Activated T-cell treated with anti-CD3 and anti-CD28 coated beads for 4 hours (primary cell): ENCODE data around the gene CRIP1.

ENCODE experiments used
- DNase-seq: peaks from one replicate; pipeline ENCODE4 v3.0.0-alpha.2; 2020

CRIP1 gene

DNA sequence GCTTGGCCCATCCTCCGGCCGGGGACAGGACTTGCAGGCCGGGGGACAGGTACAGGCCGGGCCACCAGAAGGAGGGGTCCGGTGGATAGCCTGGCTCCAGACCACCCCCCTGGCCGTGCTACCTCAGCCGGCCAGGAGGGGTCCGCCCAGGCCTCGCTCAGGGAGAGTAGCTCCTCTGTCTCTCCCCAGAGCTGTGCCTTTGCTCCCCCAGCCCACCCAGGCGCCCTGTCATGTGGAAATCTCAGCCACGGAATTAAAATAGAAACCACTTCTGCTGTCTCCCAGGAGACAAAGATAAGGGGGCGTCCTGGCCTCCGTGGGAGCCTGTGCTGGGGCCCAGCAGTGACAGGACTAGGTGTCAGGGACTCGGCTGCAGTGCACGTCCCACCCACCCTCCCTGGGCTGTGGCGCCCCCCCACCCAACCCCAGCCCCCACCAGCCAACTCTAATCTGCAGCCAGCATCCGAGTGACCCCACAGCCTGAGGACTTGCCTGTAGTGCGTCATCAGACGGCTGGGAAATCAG lies 15.3 kb upstream of the CRIP1 start:
- DNase-seq = no peak

DNA sequence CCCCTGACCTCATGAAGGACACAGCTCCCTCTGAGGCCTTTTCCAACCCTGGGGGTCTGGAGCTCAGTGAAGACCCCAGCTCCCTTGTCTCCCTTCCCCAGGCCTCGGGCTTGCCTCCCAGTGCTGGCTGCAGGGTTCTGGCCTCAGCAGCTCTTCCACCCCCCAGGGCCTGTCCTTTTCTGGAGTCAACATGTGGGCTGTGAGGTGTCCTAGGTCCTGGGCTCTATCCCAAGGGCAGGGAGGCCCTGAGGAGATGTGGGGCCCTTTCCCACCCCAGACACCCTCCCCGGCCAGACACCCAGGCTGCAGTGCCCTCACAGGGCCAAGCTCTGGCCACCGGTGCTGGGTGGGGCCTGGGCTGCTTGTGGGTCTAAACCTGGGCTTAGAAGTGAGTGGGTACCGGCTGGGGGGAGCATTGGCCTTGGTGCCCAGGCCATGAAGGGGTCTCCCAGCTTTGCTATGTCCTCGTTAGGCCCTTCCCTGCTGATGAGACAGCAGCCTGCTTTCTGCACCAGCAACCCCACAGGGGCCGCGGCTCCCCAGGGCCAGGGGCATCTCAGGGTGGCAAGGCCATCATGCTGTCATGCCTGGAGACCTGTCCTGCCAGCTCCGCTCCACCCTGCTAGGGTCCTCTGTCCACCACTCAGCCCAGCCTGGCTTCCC lies 14.7 kb upstream of the CRIP1 start:
- no peak for DNase-seq

DNA sequence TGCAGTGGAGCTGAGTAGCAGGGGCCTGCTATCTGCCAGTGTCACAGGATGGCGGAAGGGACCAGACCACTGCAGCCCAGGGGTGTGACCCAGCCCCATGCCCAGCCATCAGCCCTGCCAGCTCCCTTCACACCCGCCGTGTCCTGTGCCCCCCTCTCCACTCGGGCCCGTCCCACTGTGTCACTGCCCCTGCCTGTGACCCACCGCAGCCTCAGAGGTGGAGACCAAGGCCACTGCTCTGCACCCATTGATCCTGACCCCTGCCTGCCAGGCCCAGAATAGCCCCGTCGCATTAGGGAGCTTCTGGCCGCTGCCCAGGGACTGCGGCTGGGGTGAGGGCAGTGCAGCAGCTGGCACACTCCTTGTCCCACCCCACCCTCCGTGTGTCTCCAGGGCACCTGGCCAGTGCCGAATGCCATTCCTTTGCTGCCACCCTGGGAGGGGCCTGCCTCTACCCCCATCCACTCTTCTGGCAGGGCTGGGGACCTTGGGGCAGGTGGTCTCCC lies 14.1 kb upstream of the CRIP1 start:
- no peak for DNase-seq

DNA sequence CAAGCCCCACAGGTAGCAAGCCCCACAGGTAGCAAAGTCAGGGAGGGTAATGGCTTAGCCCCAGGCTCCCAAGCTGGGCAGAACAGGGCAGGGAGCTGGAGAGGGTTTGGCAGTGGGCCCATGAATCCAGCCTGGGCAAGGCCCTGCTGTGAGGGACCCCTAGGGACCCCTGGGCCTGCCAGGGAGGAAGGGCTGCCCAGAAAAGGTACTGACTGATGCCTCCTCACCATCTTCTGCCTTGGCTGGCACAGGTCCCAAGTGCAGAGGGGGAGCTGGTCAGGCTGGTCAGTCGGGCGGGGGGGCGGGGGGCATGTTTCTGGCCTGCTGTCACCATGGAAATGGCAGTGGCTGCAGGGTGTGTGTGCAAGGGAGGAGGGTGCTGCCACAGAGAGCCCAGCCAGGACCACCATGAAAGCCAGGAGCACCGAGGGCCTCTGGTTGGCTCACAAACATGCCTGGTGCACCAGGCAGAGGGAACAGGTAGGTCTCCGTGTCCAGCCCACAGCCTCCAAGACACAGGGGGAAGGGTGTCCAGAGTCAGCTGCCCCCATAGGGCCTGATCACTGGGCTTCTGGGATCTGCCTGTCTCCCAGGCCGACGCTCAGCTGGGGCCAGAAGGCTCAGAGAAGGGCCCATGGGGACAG lies 13.5 kb upstream of the CRIP1 start:
- no peak for DNase-seq

DNA sequence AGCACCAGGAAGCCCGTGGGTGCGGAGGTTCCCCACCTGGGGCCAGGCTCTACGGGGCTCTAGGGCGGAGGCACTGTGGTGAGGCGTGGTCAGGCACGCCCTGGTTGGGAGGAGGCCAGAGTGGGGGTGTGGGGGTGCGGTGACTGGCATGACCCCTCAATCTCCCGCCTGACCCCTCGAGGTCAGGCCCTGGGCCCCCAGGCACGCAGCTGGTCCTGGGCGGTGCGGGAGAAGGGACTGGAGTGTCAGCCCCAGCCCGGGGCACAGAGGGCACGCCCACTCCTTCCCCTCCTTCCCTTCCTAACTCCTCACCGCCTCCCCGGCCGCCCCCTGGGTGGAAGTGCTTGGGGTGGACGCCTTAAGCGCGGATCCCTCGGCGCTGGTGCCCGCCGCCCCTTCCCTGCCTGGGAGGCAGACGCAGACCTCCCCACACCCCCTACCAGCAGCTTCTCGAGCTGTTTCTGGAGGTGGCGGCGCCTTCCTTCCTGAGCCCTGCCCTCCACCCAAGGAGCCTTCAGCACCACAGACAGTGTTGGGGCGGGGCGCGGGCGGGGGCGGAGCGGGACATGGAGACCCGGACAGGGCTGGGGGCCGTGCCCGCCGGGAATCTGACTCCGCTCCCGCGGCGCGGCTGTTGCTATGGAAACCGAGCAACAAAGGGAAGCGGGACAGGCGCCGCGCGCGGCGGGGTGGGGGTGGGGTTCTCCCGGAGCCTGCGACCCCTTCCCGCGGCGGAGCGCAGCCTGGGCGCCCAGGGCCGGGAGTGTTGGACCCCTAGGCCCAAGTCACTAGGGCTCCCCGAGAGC lies 12.8 kb upstream of the CRIP1 start:
- peak; percentile 56 for DNase-seq

DNA sequence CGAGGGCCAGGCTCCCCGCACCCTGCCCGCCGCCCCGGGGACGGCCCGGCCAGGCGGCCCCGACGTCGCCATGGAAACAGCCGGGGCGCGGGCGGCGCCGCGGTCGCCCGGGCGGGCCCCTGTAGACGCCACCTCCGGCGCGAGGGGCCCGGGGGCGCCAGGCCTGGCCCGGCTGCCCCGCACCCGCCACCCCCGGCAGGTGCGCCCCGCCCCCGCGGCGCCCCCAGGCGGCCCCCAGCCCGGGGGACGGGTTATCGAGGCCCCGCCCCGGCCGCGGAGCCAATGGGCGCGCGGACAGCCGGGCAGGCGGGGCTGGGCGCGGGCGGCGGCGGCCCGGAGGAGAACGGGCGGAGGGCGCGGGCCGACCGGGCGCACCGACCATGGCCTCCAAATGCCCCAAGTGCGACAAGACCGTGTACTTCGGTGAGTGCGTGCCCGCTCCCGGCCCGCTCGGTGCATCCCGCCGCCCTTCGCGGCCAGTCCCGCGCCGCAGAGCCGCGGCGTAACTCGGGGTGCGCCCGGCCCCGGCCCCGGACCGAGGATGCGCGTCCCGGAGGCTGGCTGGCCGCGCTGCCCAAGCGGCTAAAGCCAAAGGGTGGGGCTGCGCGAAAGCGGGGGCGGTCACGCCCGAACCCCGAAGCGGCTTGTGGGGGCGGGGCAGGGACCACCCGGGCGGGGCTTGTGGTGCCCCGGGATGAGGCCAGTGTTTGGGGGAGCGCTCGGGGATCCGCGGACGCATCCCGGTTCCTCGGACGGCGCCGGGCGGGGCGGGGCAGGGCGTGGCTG lies 12.0 kb upstream of the CRIP1 start, which contains the start of gene CRIP2:
TSS of gene CRIP2 (plus strand) at position 339 of the 786 bp plus-strand sequence. CDS start at position 381, 42 bp downstream.
- DNase-seq = no peak

DNA sequence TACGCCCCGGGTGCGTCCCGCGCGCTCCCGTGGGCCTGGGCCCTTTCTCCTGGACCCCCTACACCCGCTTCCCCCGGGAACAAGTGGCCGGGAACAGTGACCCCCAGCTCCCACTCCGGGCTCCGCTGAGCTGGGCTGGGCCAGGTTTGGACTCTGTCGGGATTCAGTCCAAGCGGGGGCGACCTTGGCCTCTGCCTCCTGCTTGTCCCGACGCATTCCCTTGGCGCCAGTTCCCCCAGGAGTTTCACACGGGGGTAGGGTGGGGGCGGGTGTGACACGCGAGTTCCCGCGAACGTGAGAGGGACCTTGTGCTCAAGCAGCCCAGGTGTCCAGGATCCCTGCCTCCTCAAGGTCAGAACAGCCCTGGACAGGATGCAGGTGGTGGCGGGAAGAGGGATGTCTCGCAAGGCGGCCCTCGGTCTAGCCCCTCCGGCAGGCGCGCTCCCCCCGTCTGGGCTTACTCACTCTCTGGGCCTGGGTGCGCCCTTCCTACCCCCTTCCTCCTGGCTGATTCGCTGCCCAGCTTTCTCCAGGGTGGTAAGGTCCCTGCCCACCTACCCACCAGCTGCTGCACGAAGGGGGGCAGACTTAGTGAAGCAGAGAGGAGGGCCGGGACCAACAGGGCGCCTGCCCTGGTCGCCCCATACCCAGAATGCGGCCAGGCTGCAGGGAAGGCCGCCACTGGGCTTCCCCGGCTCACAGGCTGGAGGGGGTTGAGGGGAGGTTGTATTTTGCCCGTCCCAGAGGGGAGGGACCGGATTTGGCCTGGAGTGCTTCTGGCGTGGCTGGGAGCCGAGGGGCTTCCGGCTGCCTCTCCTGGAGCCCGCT lies 11.2 kb upstream of the CRIP1 start:
- no peak for DNase-seq

DNA sequence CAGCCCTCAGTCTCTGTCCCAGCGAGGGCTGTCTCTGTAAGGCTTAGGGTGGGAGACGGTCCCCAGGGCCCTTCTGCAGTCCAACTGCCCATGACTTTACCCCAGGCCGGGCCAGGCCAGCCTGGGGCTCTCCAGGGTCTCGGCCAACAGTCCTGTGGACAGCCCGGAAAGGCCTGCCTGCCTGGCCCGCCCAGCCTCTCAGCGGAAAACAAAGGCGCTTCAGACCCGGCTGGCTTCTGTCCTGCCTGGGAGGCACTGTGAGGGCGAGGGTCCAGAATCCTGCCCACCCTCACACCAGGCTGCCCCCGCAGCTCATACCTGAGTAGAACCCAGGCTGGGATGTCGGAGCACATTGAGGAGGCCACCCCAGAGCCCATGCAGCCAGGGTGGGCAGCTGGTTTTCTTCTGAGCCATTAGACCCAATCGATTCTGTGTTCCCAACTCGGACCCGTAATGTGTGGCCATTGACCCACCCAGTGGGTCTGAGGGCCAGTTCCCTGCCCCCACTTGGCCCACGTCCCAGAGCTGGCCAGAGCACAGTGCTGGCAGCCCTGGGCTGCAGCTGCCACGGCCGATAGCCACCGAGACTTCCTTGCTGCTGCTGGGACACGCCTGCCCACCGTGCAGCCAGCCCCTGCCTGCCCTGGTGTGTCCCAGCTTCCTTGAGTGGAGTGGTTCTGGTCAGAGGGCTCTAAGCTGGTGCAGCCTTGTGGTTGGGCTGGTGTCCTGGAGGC lies 10.4 kb upstream of the CRIP1 start:
- no peak for DNase-seq

DNA sequence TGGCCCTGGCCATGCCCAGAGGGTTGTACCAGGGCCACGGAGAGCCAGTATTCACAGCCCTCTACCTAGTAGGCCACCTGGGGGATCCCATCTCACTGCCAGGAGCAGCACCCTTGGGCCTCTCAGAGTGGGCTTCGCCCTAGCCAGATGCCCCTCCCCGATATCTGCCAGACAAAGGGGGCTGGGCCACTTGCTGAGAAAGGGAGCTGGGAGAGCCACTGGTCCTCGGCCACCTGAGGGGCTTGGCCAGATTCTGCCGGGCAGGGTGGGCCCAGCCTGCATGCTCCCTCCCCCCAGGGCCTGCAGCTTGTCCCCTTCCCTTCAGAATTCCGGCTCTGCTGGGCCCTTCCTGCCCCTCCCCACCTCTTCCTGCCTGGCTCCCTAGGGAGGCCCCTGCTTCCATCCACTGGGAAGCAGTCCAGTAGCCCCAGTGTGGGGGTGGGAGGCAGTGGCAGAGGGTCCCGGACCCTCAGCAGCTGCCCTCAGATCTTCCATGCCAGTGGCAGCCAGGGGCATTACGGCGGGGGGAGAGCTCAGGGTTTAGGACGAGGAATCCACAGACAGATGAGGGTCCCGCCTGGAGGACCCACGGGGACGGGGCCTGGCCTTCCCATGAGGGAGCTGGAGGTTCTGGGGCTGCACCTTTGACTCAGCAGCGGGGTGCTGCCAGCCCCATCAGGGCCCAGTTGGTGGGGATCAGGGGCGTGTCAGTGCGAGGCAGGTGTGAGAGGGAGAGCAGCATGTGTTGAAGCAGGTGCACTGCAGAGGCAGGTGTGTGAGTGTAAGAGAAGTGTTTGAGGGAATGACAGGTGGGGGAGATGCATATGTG lies 9.6 kb upstream of the CRIP1 start:
- DNase-seq = no peak

DNA sequence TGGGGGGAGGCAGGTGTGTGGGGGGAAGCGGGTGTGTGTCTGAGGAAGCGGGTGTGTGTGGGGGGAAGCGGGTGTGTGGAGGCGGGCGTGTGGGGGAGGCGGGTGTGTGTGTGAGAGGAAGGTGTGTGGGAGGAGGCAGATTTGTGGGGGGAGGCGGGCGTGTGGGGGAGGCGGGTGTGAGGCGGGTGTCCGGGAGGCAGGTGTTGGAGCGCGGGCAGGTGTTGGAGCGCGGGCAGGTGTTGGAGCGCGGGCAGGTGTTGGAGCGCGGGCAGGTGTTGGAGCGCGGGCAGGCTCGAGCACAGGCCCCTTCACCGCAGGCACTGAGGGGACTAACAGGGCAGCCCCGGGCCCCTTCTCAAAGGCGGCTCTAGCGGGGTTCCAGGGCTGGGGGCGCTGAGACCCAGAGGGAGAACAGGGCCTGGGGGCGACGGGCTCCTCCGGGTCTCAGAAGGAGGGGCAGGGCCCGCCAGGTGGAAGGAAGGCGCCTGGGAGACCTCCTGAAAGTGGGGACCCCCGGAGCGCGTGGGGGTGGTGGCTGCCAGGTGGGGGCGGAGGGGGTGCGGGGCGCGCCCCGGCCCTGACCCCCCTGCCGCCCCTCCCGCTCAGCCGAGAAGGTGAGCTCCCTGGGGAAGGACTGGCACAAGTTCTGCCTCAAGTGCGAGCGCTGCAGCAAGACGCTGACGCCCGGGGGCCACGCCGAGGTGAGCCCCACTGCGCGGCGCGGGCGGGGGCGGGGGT lies 8.9 kb upstream of the CRIP1 start:
- DNase-seq = peak; percentile 60

DNA sequence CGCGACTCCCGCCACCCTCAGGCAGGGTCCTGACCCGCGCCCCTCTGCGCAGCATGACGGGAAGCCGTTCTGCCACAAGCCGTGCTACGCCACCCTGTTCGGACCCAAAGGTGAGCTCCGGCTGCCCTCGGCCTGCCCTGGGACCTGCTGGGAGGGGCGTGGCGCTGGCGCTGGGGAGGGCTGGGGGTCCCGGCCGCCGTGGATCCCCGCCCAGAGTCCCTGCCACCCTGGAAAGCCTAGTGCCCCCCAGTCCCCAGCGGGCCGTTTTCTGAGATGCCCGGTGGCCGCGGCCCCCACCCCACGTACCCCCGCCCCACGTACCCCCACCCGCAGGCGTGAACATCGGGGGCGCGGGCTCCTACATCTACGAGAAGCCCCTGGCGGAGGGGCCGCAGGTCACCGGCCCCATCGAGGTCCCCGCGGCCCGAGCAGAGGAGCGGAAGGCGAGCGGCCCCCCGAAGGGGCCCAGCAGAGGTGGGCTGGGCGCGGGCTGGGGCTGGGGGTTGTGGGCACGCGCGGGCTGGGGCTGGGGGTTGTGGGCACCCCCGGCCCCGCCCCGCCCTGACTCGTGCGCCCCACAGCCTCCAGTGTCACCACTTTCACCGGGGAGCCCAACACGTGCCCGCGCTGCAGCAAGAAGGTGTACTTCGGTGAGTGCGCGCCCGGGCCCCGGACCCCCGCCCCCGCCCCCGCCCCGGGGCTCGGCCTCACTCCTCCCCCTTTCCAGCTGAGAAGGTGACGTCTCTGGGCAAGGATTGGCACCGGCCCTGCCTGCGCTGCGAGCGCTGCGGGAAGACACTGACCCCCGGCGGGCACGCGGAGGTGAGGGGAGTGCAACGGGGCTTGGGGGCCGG lies 8.1 kb upstream of the CRIP1 start:
- no peak for DNase-seq

DNA sequence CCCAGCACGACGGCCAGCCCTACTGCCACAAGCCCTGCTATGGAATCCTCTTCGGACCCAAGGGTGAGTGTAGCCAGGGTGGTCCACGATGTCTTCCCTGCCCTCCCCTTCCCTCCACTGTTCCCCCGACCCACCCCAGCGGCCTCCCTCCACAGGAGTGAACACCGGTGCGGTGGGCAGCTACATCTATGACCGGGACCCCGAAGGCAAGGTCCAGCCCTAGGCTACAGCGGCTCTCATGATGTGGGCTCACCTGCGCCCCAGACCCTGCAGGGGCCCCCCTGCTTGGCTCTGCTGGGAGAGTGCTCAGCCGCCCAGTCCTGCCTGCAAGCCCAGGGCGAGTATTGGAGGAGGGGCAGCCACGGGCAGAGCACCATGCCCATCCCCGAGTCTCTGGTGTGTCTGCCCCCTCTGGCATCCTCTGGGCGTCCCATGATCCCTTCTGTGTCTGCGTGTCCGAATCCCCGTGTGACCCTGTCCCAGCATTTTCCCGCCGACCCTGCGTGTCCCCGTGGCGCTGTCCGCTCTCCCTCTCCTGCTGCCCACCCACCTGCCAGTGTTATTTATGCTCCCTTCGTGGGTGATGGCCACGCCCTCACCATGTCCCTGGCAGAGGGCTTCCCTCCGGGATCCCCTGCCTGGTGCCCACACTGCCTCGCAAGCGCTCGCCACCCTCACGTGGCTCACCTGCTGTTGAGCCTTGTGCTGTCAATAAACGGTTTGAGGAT lies 7.1 kb upstream of the CRIP1 start:
- no peak for DNase-seq

DNA sequence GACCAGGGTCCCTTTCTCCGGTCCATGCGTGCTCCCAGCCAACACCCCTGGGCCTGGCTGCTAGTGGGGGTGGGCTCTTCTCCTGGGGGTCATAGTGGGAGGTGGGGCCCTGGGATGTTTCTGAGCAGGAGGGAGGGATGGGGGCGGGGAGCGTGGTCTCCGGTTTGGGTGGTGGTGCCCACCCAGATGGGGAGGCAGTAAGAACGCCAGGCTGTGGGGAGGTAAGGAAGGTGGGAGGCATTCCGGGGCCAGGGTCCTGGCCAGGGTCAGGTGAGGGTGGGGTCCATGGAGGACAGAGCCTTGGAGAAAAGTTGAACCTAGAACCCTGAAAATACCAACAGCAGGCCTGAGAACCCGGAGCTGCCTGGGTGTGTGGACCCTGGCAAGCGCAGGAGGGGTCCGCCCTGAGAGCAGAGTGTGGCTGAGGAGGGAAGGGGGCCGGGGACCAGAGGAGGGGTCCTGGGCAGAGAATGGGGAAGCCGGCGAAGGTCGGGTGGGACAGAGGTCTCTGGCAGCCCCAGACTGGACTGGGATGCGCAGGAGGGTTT lies 6.4 kb upstream of the CRIP1 start:
- DNase-seq = no peak

DNA sequence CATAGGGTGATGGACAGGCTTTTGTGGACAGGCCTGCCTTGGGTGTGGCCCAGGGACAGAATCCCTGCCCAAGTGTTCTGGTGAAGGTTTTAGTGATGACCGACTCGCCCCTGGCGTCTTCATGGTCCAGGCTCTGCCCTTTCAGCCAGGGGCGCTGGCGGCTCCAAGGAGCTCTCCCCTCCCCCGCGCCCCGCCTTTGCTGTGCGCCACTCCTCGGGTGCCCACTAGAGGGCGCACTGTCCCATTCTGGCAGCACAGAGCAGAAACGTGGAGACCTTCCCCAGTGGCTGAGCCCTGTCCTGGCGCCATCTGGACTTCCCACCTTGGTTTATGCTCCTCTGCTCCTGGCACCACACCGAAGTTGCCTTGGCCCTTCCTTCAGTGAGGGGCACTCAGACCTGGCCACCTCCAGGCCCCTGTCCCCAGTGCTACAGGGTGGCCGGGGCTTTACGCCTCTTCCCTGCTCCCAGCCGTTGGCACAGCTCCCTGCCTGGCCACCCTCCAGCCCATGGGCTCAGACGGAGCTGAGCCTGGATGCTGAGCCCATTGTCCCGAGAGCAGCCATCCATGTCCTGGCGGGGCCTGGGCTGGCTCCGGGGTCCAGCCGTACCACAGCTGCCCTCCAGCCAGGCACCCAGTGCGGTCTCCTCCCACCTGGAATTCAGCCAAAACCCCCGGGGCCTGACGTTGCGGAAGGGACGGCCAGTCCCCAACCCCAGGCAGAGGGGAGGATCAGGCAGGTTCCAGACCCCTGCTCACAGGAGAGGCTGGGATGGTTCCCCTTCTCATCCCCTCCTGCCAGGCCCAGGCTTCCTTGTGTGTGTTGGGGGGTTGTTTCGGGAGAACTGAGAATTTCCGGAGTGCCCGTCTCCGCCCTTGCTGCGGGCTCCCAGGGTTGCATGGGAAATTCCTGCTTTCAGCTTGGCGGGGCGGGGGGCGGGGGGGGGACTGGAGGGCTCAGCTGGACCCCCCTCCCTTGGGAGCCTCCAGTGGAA lies 5.6 kb upstream of the CRIP1 start:
- DNase-seq = peak; percentile 93

DNA sequence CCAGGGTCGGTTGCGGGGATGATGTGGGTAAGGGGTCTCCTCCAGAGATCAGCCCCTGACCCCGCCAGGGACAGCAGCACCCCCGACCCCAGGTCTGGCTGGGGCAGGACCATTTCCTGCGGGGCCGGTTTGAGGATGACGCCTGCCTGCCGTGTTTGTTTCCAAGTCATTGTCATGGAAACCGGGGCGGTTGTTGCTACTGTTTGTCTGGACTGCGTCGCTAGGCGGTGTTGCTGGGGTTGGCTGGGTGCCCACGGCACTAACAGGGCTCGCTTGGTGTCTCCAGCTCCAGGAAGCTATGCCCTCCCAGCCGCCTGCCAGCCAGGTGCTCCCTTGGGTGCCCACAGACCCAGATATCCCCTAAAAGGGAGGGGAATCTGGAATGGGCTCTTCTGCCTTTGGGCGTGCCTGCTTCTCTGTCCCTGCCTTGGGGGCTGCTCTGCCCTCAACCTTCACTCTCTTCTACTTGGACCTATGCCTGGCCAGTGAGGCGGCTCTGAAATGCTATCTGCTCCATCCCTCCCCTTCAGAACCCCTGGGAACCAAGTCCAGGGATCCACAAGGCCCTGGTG lies 4.7 kb upstream of the CRIP1 start:
- DNase-seq = peak; percentile 85
